ENCODE measurements around the gene CEP131. TPM values are rescaled to one million over a fixed set of nuclear protein-coding genes. Genes with fewer than 3 reads are reported as not detected.

CEP131 gene
- polyA plus RNA-seq, 1 donor from 2014 or later: 21.3 TPM

Other genes with a start within 250 kb of the CEP131 start
- 32.8 and 35.1 TPM in 2 replicates for gene CHMP6, start 231.1 kb downstream of the CEP131 start, polyA plus RNA-seq
- gene BAIAP2, start 187.8 kb downstream of the CEP131 start, polyA plus RNA-seq: 17.5 and 37.9 TPM in 2 replicates
- not detected in 2 replicates for gene PVALEF, start 57.5 kb downstream of the CEP131 start, polyA plus RNA-seq
- gene AATK, start 56.7 kb downstream of the CEP131 start, polyA plus RNA-seq: 11.1 and 11.8 TPM in 2 replicates
- gene TEPSIN, start 16.1 kb upstream of the CEP131 start, polyA plus RNA-seq: 50.0 and 60.3 TPM in 2 replicates
- gene NDUFAF8, start 16.4 kb upstream of the CEP131 start, polyA plus RNA-seq: 76.4 and 90.2 TPM in 2 replicates
- gene SLC38A10, start 72.3 kb upstream of the CEP131 start, polyA plus RNA-seq: 37.4 and 46.0 TPM in 2 replicates
- 12.4 and 14.2 TPM in 2 replicates for gene BAHCC1, start 172.5 kb upstream of the CEP131 start, polyA plus RNA-seq